Right lobe of liver (tissue), 6 donors: ENCODE results near the gene PLOD1. TPM values are rescaled to one million over a fixed set of nuclear protein-coding genes. Genes with fewer than 3 reads are reported as not detected.

Source experiments
- ATAC-seq, 4 donors: fragments of 200-7000 bp; cut with Tn5 transposase; one replicate each; pipeline ENCODE4 v1.9.1; 2020; ENCODE audit warnings: mild to moderate bottlenecking in 4 of 4, moderate library complexity in 4 of 4
- DNase-seq, 3 donors: peaks; one replicate each; pipeline ENCODE4 v3.0.0-alpha.2; 2020
- H3K27ac ChIP-seq, 3 donors: fragments of 200-600 bp; one replicate each; pipeline ENCODE4 v1.8.0; 2022
- H3K27me3 ChIP-seq, 2 donors: fragments of 200-600 bp; one replicate each; pipeline ENCODE4 v1.8.0; 2022
- H3K36me3 ChIP-seq, 4 donors: fragments of 200-600 bp; sonication (generic) in 1 of 4; one replicate each; pipeline versions ENCODE4 v1.5.1 to v1.8.0; 2017 to 2022; ENCODE audit warnings: control low read depth in 1 of 4
- H3K4me1 ChIP-seq, 4 donors: fragments of 200-600 bp; sonication (generic) in 1 of 4; one replicate each; pipeline versions ENCODE4 v1.5.1 to v1.8.0; 2017 to 2022; ENCODE audit warnings: control low read depth in 1 of 4
- H3K4me3 ChIP-seq, 3 donors: fragments of 200-600 bp; one replicate each; pipeline ENCODE4 v1.8.0; 2022
- H3K9me3 ChIP-seq, 4 donors: fragments of 200-600 bp; sonication (generic) in 1 of 4; one replicate each; pipeline versions ENCODE4 v1.5.1 to v1.8.0; 2017 to 2022; ENCODE audit warnings: control low read depth in 1 of 4
- CTCF ChIP-seq, 4 donors: fragments of 200-600 bp in 3 of 4; fragments of 450-650 bp in 1 of 4; IDR thresholded peaks; one replicate each; pipeline versions ENCODE4 v1.5.1 to v1.8.0; 2016 to 2022; ENCODE audit warnings: antibody characterized with exemption in 4 of 4, mild to moderate bottlenecking in 2 of 4
- POLR2A ChIP-seq: fragments of 450-650 bp; IDR thresholded peaks from one replicate; pipeline ENCODE4 v1.6.1; 2017; ENCODE audit warnings: antibody characterized with exemption, mild to moderate bottlenecking
- WGBS: methylation state at CpG from one replicate; pipeline ENCODE4 v1.1.6; 2018; ENCODE audit warnings: low coverage, low lambda C conversion rate; ENCODE audit not compliant: insufficient coverage; ENCODE audit errors: missing lambda C conversion rate; 5-methylcytosine and 5-hydroxymethylcytosine counted together
- intact Hi-C, 2 donors: fragments of 100-400 bp; cut with DNase I; formaldehyde crosslinking; loops; one replicate each; pipeline versions ENCODE4 v1.11.2 to v1.14.1; 2022
- total RNA-seq, 6 experiments: library from RNA; depleted of rRNA in 2 of 6; stranded (reverse); fragments of >200 nt in 2 of 6; fragmentation: NEBNext Ultra II Directional in 3 of 6; extraction: Animal tissue kit (Norgen Biotek cat#: 25700) in 3 of 6; gene quantifications; one replicate each; pipeline versions ENCODE4 v1.1.0 to v1.2.4, GENCODE V29; 2016 to 2023
- donor health status: DM: no; HTN: yes; CAD: no.
- donor health status: DM: no; HTN: no; CAD: no.
- donor health status: DM: no; HTN: no; CAD: no.
- donor health status: DM: no; HTN: yes; CAD: no.
- donor health status: DM: no; HTN: yes; CAD: no.

The PLOD1 gene
- total RNA-seq, 6 experiments from 2014 or later, result 70.2 to 119 (median 93.8) TPM

- WGBS, result 100% methylated on average over 1 of the region's 5 CpGs
Measured at GRCh38 chr1:11998636-11999035, 64.1 kb downstream of the PLOD1 start.

GRCh38 chr1:11999236-11999635, 64.7 kb downstream of the PLOD1 start:
- WGBS, result 92% methylated on average over 3 of the region's 3 CpGs

More at GRCh38 chr1:11998636-11999035, 64.1 kb downstream of the PLOD1 start:
- DNase-seq (no peak), ATAC-seq (no peak)
- TF ChIP-seq CTCF (IDR thresholded peaks at IDR 0.05) (no peak), POLR2A (no peak)
- no peak overlapping the region for H3K27ac ChIP-seq
- H3K36me3 ChIP-seq, result peaks cover 8 to 95% (median 41%) of the 10 kb centered on the region in 4 donors
- H3K9me3 ChIP-seq, result no peaks in the 10 kb centered on the region
- intact Hi-C loops, result no loop called here
- H3K4me3 ChIP-seq, result no peak overlapping the region
- H3K27me3 ChIP-seq, result no peaks in the 10 kb centered on the region
- H3K4me1 ChIP-seq, result peaks cover 0 to 14% (median 0%) of the 10 kb centered on the region in 4 donors

GRCh38 chr1:12001249-12001917, 66.9 kb downstream of the PLOD1 start:
- ATAC-seq, result no peak
- 88% methylated on average over 13 of the region's 14 CpGs for WGBS

More at GRCh38 chr1:11999236-11999635, 64.7 kb downstream of the PLOD1 start:
- no peaks in the 10 kb centered on the region for H3K9me3 ChIP-seq
- intact Hi-C loops, result no loop called here
- peaks cover 11 to 96% (median 43%) of the 10 kb centered on the region in 4 donors for H3K36me3 ChIP-seq
- no peak overlapping the region for H3K4me3 ChIP-seq
- DNase-seq (no peak), ATAC-seq (no peak)
- no peaks in the 10 kb centered on the region for H3K27me3 ChIP-seq
- peaks cover 0 to 14% (median 0%) of the 10 kb centered on the region in 4 donors for H3K4me1 ChIP-seq
- H3K27ac ChIP-seq, result no peak overlapping the region
- TF ChIP-seq POLR2A (no peak), CTCF (IDR thresholded peaks at IDR 0.05) (no peak)

GRCh38 chr1:12001996-12002493, 67.5 kb downstream of the PLOD1 start:
- TF ChIP-seq CTCF (IDR thresholded peaks at IDR 0.05), result no peak
- TF ChIP-seq POLR2A, result no peak
- whole genome bisulfite sequencing, result 68% methylated on average over 4 of the region's 10 CpGs
- no peaks in the 10 kb centered on the region for H3K27me3 ChIP-seq
- H3K9me3 ChIP-seq, result no peaks in the 10 kb centered on the region
- intact Hi-C loops, result no loop called here
- ATAC-seq (peak; percentile 16 to 29 (median 18)), DNase-seq (no peak)
- H3K4me3 ChIP-seq, result no peak overlapping the region
- H3K27ac ChIP-seq, result no peak overlapping the region
- H3K36me3 ChIP-seq, result peaks cover 12 to 98% (median 53%) of the 10 kb centered on the region in 4 donors
- no peaks in the 10 kb centered on the region for H3K4me1 ChIP-seq

More at GRCh38 chr1:12001249-12001917, 66.9 kb downstream of the PLOD1 start:
- H3K4me3 ChIP-seq, result no peak overlapping the region
- intact Hi-C loops, result no loop called here
- no peaks in the 10 kb centered on the region for H3K9me3 ChIP-seq
- H3K36me3 ChIP-seq, result peaks cover 14 to 97% (median 50%) of the 10 kb centered on the region in 4 donors
- no peaks in the 10 kb centered on the region for H3K27me3 ChIP-seq
- no peak overlapping the region for H3K27ac ChIP-seq
- no peak for DNase-seq
- H3K4me1 ChIP-seq, result no peaks in the 10 kb centered on the region
- TF ChIP-seq CTCF (IDR thresholded peaks at IDR 0.05) (peak; percentile 16 to 41 (median 36)), POLR2A (no peak)
